GM19193 (cell line): ENCODE results near the gene HOMER1.

Experiments
- POLR2A ChIP-seq: IDR thresholded peaks from 4 replicates; pipeline ENCODE4 v1.6.1; 2011; ENCODE audit not compliant: insufficient read depth, insufficient read length; ENCODE audit errors: extremely low read depth

The HOMER1 gene

GRCh38 chr5:79333852-79334557 is 179.9 kb downstream of the HOMER1 start:
- TF ChIP-seq POLR2A = no peak

DNA sequence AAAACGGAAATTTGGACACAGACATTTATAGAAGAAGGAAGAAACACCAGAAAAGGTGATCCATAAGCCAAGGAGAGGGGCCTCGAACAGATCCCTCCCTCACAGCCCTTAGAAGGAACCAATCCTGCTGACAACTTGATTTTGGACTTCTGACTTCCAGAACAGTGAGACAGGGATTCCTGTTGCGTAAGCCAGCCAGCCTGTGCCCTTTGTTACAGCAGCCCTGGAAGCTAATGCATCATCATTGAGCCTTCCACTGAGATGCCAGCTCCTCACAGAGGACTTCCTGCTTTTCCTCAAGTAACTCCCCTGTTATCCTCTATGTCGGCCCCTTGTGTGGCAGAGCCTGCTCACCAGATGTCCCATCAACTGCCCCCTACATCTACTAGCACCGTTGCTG is 183.9 kb downstream of the HOMER1 start:
- TF ChIP-seq POLR2A = no peak

GRCh38 chr5:79329453-79329852 is 184.5 kb downstream of the HOMER1 start:
- TF ChIP-seq POLR2A = no peak
